ENCODE measurements around the gene CAB39L.

CAB39L gene

GRCh38 chr13:49441312-49441711, 2.6 kb downstream of the CAB39L start:
- DNase-seq, result no peak

GRCh38 chr13:49439609-49440008, 4.3 kb downstream of the CAB39L start:
- no peak for DNase-seq

- DNase-seq, result no peak
Measured at GRCh38 chr13:49437705-49438104, 6.2 kb downstream of the CAB39L start.

- DNase-seq, result no peak
Measured at GRCh38 chr13:49436890-49437289, 7.0 kb downstream of the CAB39L start.

GRCh38 chr13:49435992-49436391, 7.9 kb downstream of the CAB39L start:
- no peak for DNase-seq

- no peak for DNase-seq
Measured at GRCh38 chr13:49429121-49429520, 14.7 kb downstream of the CAB39L start.

GRCh38 chr13:49428041-49428763, 15.7 kb downstream of the CAB39L start:
- no peak for DNase-seq

GRCh38 chr13:49424011-49424560, 19.8 kb downstream of the CAB39L start:
- no peak for DNase-seq

GRCh38 chr13:49421391-49421790, 22.5 kb downstream of the CAB39L start:
- no peak for DNase-seq

GRCh38 chr13:49419276-49419675, 24.6 kb downstream of the CAB39L start:
- DNase-seq, result no peak

- DNase-seq, result no peak
Measured at GRCh38 chr13:49418206-49418605, 25.7 kb downstream of the CAB39L start.

- DNase-seq, result no peak
Measured at GRCh38 chr13:49417161-49417560, 26.7 kb downstream of the CAB39L start.

- DNase-seq, result no peak
Measured at GRCh38 chr13:49412749-49413148, 31.1 kb downstream of the CAB39L start.

- DNase-seq, result no peak
Measured at GRCh38 chr13:49411353-49411752, 32.5 kb downstream of the CAB39L start.

- DNase-seq, result no peak
Measured at GRCh38 chr13:49410477-49410876, 33.4 kb downstream of the CAB39L start.

- no peak for DNase-seq
Measured at GRCh38 chr13:49410006-49410405, 33.9 kb downstream of the CAB39L start.

GRCh38 chr13:49409008-49409407, 34.9 kb downstream of the CAB39L start:
- no peak for DNase-seq

GRCh38 chr13:49407936-49408335, 35.9 kb downstream of the CAB39L start:
- no peak for DNase-seq

- DNase-seq, result no peak
Measured at GRCh38 chr13:49407068-49407467, 36.8 kb downstream of the CAB39L start.

- no peak for DNase-seq
Measured at GRCh38 chr13:49404703-49405020, 39.2 kb downstream of the CAB39L start.

- no peak for DNase-seq
Measured at GRCh38 chr13:49403996-49404702, 39.7 kb downstream of the CAB39L start.

GRCh38 chr13:49400755-49401659, 42.9 kb downstream of the CAB39L start:
- DNase-seq, result no peak

- DNase-seq, result no peak
Measured at GRCh38 chr13:49399801-49400472, 43.9 kb downstream of the CAB39L start.
